ENCODE results near the gene SBF2. TPM values are rescaled to one million over a fixed set of nuclear protein-coding genes. Genes with fewer than 3 reads are reported as not detected.
"Not testable (repeated sequence)": the region's sequence is repeated elsewhere in the genome, so short reads cannot be mapped to it uniquely, and the experiment has no call there.

SBF2 gene
- total and polyA plus RNA-seq, 3 experiments from 2014 or later, result 3.7 to 4.3 (median 4.2) TPM

- Histone ChIP-seq H3K4me1 (ENCODE audit: insufficient read depth, low read length) (no peaks in the 10 kb centered on the region), H3K9me3 (ENCODE audit: low read length) (no peaks in the 10 kb centered on the region), H3K27me3 (ENCODE audit: insufficient read depth, low read length, poor library complexity, severe bottlenecking) (no peaks in the 10 kb centered on the region), H3K27ac (ENCODE audit: low read depth, low read length) (no peak overlapping the region), H3K36me3 (ENCODE audit: insufficient read depth, low read length) (no peaks in the 10 kb centered on the region), H3K4me3 (ENCODE audit: low read length) (no peak overlapping the region)
- ChIA-PET CTCF (no interaction called here), POLR2A (no interaction called here)
- DNase-seq, result no peak
- H3K9me3 Mint-ChIP-seq, result no peaks in the 10 kb centered on the region
- H3K4me3 Mint-ChIP-seq, result no peak overlapping the region
- peaks cover 0 to 4% (median 0%) of the 10 kb centered on the region in 3 donors for H3K36me3 Mint-ChIP-seq
- no peak overlapping the region for H3K27ac Mint-ChIP-seq
- no peaks in the 10 kb centered on the region for H3K27me3 Mint-ChIP-seq
- H3K4me1 Mint-ChIP-seq, result peaks cover 0 to 6% (median 0%) of the 10 kb centered on the region in 3 donors
Observed at GRCh38 chr11:10263929-10264328, 30.1 kb downstream of the SBF2 start.

- Mint-ChIP-seq H3K27ac (no peak overlapping the region), H3K36me3 (peaks cover 0 to 4% (median 0%) of the 10 kb centered on the region in 3 donors), H3K4me3 (no peak overlapping the region), H3K27me3 (no peaks in the 10 kb centered on the region), H3K4me1 (peaks cover 0 to 10% (median 0%) of the 10 kb centered on the region in 3 donors), H3K9me3 (no peaks in the 10 kb centered on the region)
- H3K9me3 ChIP-seq (ENCODE audit: low read length), result no peaks in the 10 kb centered on the region
- no peak overlapping the region for H3K27ac ChIP-seq (ENCODE audit: low read depth, low read length)
- no peak for DNase-seq
- H3K27me3 ChIP-seq (ENCODE audit: insufficient read depth, low read length, poor library complexity, severe bottlenecking), result no peaks in the 10 kb centered on the region
- no peaks in the 10 kb centered on the region for H3K36me3 ChIP-seq (ENCODE audit: insufficient read depth, low read length)
- ChIA-PET CTCF (no interaction called here), POLR2A (no interaction called here)
- no peaks in the 10 kb centered on the region for H3K4me1 ChIP-seq (ENCODE audit: insufficient read depth, low read length)
- H3K4me3 ChIP-seq (ENCODE audit: low read length), result no peak overlapping the region
Observed at GRCh38 chr11:10261821-10262220, 32.2 kb downstream of the SBF2 start.

GRCh38 chr11:10257478-10257877 is 36.5 kb downstream of the SBF2 start:
- Mint-ChIP-seq H3K27me3 (no peaks in the 10 kb centered on the region), H3K4me3 (no peak overlapping the region), H3K4me1 (peaks cover 2 to 17% (median 7%) of the 10 kb centered on the region in 3 donors), H3K36me3 (no peaks in the 10 kb centered on the region), H3K9me3 (no peaks in the 10 kb centered on the region), H3K27ac (no peak overlapping the region)
- Histone ChIP-seq H3K9me3 (ENCODE audit: low read length) (no peaks in the 10 kb centered on the region), H3K36me3 (ENCODE audit: insufficient read depth, low read length) (no peaks in the 10 kb centered on the region), H3K27ac (ENCODE audit: low read depth, low read length) (no peak overlapping the region), H3K4me3 (ENCODE audit: low read length) (no peak overlapping the region), H3K4me1 (ENCODE audit: insufficient read depth, low read length) (no peaks in the 10 kb centered on the region), H3K27me3 (ENCODE audit: insufficient read depth, low read length, poor library complexity, severe bottlenecking) (no peaks in the 10 kb centered on the region)
- ChIA-PET POLR2A (no interaction called here), CTCF (interaction anchor here (0.6 kb wide), 1 partner anchor 1831 kb away, joined by 3 read pairs; no protein-coding TSS in a partner anchor)
- no peak for DNase-seq

- peaks cover 2 to 14% (median 7%) of the 10 kb centered on the region in 3 donors for H3K4me1 Mint-ChIP-seq
- no peak for DNase-seq
- no peak overlapping the region for H3K4me3 Mint-ChIP-seq
- no peaks in the 10 kb centered on the region for H3K27me3 Mint-ChIP-seq
- Histone ChIP-seq H3K27me3 (ENCODE audit: insufficient read depth, low read length, poor library complexity, severe bottlenecking) (no peaks in the 10 kb centered on the region), H3K36me3 (ENCODE audit: insufficient read depth, low read length) (no peaks in the 10 kb centered on the region), H3K9me3 (ENCODE audit: low read length) (no peaks in the 10 kb centered on the region), H3K4me1 (ENCODE audit: insufficient read depth, low read length) (no peaks in the 10 kb centered on the region), H3K4me3 (ENCODE audit: low read length) (no peak overlapping the region), H3K27ac (ENCODE audit: low read depth, low read length) (no peak overlapping the region)
- POLR2A ChIA-PET, result no interaction called here
- H3K36me3 Mint-ChIP-seq, result no peaks in the 10 kb centered on the region
- no peaks in the 10 kb centered on the region for H3K9me3 Mint-ChIP-seq
- CTCF ChIA-PET, result no interaction called here
- no peak overlapping the region for H3K27ac Mint-ChIP-seq
Observed at GRCh38 chr11:10255388-10256125, 38.5 kb downstream of the SBF2 start.

GRCh38 chr11:10249448-10250131 is 44.4 kb downstream of the SBF2 start:
- H3K4me3 Mint-ChIP-seq; DNase-seq; H3K27me3 ChIP-seq (ENCODE audit: insufficient read depth, low read length, poor library complexity, severe bottlenecking); H3K27me3 Mint-ChIP-seq; H3K27ac Mint-ChIP-seq; H3K9me3 ChIP-seq (ENCODE audit: low read length); H3K36me3 Mint-ChIP-seq; H3K36me3 ChIP-seq (ENCODE audit: insufficient read depth, low read length); POLR2A ChIA-PET; H3K27ac ChIP-seq (ENCODE audit: low read depth, low read length); H3K9me3 Mint-ChIP-seq; H3K4me1 Mint-ChIP-seq; H3K4me3 ChIP-seq (ENCODE audit: low read length); CTCF ChIA-PET; H3K4me1 ChIP-seq (ENCODE audit: insufficient read depth, low read length): not testable (repeated sequence)

GRCh38 chr11:10247011-10247410 is 47.0 kb downstream of the SBF2 start:
- Histone ChIP-seq H3K9me3 (ENCODE audit: low read length) (no peaks in the 10 kb centered on the region), H3K4me3 (ENCODE audit: low read length) (no peak overlapping the region), H3K36me3 (ENCODE audit: insufficient read depth, low read length) (no peaks in the 10 kb centered on the region), H3K27ac (ENCODE audit: low read depth, low read length) (no peak overlapping the region), H3K4me1 (ENCODE audit: insufficient read depth, low read length) (no peaks in the 10 kb centered on the region), H3K27me3 (ENCODE audit: insufficient read depth, low read length, poor library complexity, severe bottlenecking) (no peaks in the 10 kb centered on the region)
- H3K36me3 Mint-ChIP-seq, result peaks cover 0 to 1% (median 0%) of the 10 kb centered on the region in 3 donors
- H3K27me3 Mint-ChIP-seq, result no peaks in the 10 kb centered on the region
- ChIA-PET CTCF (no interaction called here), POLR2A (no interaction called here)
- no peak for DNase-seq
- no peaks in the 10 kb centered on the region for H3K9me3 Mint-ChIP-seq
- H3K4me3 Mint-ChIP-seq, result no peak overlapping the region
- H3K27ac Mint-ChIP-seq, result no peak overlapping the region
- no peaks in the 10 kb centered on the region for H3K4me1 Mint-ChIP-seq

- Mint-ChIP-seq H3K4me1 (peaks cover 0 to 5% (median 0%) of the 10 kb centered on the region in 3 donors), H3K27me3 (no peaks in the 10 kb centered on the region), H3K4me3 (no peak overlapping the region), H3K9me3 (no peaks in the 10 kb centered on the region), H3K27ac (no peak overlapping the region), H3K36me3 (peaks cover 0 to 1% (median 0%) of the 10 kb centered on the region in 3 donors)
- ChIA-PET CTCF (interaction anchor here (1.2 kb wide), 1 partner anchor 22 kb away, joined by 3 read pairs; no protein-coding TSS in a partner anchor), POLR2A (no interaction called here)
- no peaks in the 10 kb centered on the region for H3K36me3 ChIP-seq (ENCODE audit: insufficient read depth, low read length)
- H3K27ac ChIP-seq (ENCODE audit: low read depth, low read length), result no peak overlapping the region
- DNase-seq, result no peak
- H3K4me1 ChIP-seq (ENCODE audit: insufficient read depth, low read length), result no peaks in the 10 kb centered on the region
- H3K27me3 ChIP-seq (ENCODE audit: insufficient read depth, low read length, poor library complexity, severe bottlenecking), result no peaks in the 10 kb centered on the region
- no peaks in the 10 kb centered on the region for H3K9me3 ChIP-seq (ENCODE audit: low read length)
- H3K4me3 ChIP-seq (ENCODE audit: low read length), result no peak overlapping the region
Observed at GRCh38 chr11:10243896-10244575, 50.0 kb downstream of the SBF2 start.

GRCh38 chr11:10236840-10237239 is 57.2 kb downstream of the SBF2 start:
- no peaks in the 10 kb centered on the region for H3K4me1 ChIP-seq (ENCODE audit: insufficient read depth, low read length)
- no peak overlapping the region for H3K27ac ChIP-seq (ENCODE audit: low read depth, low read length)
- Mint-ChIP-seq H3K9me3 (no peaks in the 10 kb centered on the region), H3K36me3 (peaks cover 0 to 23% (median 1%) of the 10 kb centered on the region in 3 donors), H3K27ac (no peak overlapping the region), H3K27me3 (peaks cover 0 to 1% of the 10 kb centered on the region in 2 donors), H3K4me1 (peaks cover 0 to 9% (median 1%) of the 10 kb centered on the region in 3 donors), H3K4me3 (no peak overlapping the region)
- DNase-seq, result no peak
- POLR2A ChIA-PET, result no interaction called here
- no peaks in the 10 kb centered on the region for H3K9me3 ChIP-seq (ENCODE audit: low read length)
- no peak overlapping the region for H3K4me3 ChIP-seq (ENCODE audit: low read length)
- CTCF ChIA-PET, result interaction anchor here (0.6 kb wide), 1 partner anchor 63 kb away, joined by 3 read pairs; no protein-coding TSS in a partner anchor
- no peaks in the 10 kb centered on the region for H3K27me3 ChIP-seq (ENCODE audit: insufficient read depth, low read length, poor library complexity, severe bottlenecking)
- no peaks in the 10 kb centered on the region for H3K36me3 ChIP-seq (ENCODE audit: insufficient read depth, low read length)

All from CD8-positive, alpha-beta memory T cell (primary cell).